ENCODE results near the gene ACSS2. TPM values are rescaled to one million over a fixed set of nuclear protein-coding genes. Genes with fewer than 3 reads are reported as not detected.

Gene ACSS2
- total RNA-seq, 1 donor from 2014 or later = 146 TPM

DNA sequence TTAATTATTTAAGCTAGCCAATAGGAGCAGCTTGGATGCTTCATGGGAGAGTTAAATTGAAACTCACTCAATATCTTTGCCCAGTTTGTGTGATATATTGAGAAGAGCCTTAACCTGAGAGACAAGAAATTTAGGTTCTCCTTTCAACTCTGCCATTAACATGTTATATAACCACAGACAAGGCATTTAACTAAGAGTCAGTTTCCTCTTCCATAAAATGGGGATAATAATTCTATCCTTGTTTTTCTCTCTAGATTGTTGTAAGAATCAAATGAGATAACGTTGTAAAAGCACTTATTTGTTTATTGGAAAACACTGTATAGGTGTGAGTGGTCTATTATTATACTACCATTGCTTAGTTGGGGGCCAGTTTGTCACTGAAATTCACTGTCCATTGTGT is 7.8 kb downstream of the ACSS2 start:
- no peak overlapping the region for H3K27ac ChIP-seq
- no peak for DNase-seq

DNA sequence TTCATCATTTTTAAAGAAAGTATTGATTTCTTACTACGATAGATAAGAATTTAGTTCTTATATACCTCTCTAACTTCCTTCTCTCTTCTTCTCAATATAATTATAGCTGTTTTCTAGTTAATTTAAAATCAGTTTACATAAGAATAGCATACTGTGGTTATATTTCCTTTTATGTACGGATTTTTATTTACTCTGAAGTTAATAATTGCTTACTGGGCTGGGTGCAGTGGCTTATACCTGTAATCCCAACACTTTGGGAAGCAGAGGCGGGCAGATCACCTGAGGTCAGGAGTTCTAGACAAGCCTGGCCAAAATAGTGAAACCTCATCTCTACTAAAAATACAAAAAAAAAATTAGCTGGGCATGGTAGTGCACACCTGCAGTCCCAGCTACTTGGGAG is 9.7 kb downstream of the ACSS2 start:
- no peak overlapping the region for H3K27ac ChIP-seq
- peaks cover 38% of the 10 kb centered on the region for H3K36me3 ChIP-seq
- H3K4me1 ChIP-seq = peaks cover 24% of the 10 kb centered on the region
- ATAC-seq (no peak), DNase-seq (no peak)
- TF ChIP-seq, protein P1, sequence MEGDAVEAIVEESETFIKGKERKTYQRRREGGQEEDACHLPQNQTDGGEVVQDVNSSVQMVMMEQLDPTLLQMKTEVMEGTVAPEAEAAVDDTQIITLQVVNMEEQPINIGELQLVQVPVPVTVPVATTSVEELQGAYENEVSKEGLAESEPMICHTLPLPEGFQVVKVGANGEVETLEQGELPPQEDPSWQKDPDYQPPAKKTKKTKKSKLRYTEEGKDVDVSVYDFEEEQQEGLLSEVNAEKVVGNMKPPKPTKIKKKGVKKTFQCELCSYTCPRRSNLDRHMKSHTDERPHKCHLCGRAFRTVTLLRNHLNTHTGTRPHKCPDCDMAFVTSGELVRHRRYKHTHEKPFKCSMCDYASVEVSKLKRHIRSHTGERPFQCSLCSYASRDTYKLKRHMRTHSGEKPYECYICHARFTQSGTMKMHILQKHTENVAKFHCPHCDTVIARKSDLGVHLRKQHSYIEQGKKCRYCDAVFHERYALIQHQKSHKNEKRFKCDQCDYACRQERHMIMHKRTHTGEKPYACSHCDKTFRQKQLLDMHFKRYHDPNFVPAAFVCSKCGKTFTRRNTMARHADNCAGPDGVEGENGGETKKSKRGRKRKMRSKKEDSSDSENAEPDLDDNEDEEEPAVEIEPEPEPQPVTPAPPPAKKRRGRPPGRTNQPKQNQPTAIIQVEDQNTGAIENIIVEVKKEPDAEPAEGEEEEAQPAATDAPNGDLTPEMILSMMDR (IDR thresholded peaks at IDR 0.05) = no peak
- no peaks in the 10 kb centered on the region for H3K27me3 ChIP-seq
- H3K9me3 ChIP-seq = no peaks in the 10 kb centered on the region
- no peak overlapping the region for H3K4me3 ChIP-seq
- intact Hi-C loops (cut with DNase I) = no loop called here

More for the DNA sequence above, 7.8 kb downstream of the ACSS2 start:
- TF ChIP-seq, protein P1 (IDR thresholded peaks at IDR 0.05) = no peak
- no peaks in the 10 kb centered on the region for H3K9me3 ChIP-seq
- no peak overlapping the region for H3K4me3 ChIP-seq
- ATAC-seq = no peak
- peaks cover 38% of the 10 kb centered on the region for H3K36me3 ChIP-seq
- no peaks in the 10 kb centered on the region for H3K27me3 ChIP-seq
- peaks cover 27% of the 10 kb centered on the region for H3K4me1 ChIP-seq
- intact Hi-C loops (cut with DNase I) = no loop called here

DNA sequence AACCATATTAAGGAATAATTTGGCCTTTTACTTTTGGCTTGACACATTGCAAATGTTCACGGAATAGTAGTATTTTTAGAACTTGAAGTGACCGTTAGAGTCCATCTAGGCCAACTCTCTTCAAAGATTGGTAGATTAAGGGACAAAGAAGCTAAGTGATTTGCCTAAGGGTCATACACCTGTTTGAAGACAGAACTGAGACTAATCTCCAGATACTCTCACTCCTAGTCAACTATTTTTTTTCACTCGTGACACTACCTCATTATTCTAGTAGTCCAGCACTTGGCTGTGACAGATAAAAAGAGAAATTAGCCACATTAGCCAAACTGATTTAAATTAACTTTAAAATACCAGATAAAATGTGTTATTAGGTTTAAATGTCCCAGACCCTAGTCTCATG is 10.6 kb downstream of the ACSS2 start:
- Histone ChIP-seq H3K9me3 (no peaks in the 10 kb centered on the region), H3K4me1 (peaks cover 29% of the 10 kb centered on the region), H3K4me3 (no peak overlapping the region), H3K36me3 (peaks cover 38% of the 10 kb centered on the region), H3K27ac (no peak overlapping the region), H3K27me3 (no peaks in the 10 kb centered on the region)
- intact Hi-C loops (cut with DNase I) = no loop called here
- TF ChIP-seq, protein P1 (IDR thresholded peaks at IDR 0.05) = no peak
- ATAC-seq (no peak), DNase-seq (no peak)

DNA sequence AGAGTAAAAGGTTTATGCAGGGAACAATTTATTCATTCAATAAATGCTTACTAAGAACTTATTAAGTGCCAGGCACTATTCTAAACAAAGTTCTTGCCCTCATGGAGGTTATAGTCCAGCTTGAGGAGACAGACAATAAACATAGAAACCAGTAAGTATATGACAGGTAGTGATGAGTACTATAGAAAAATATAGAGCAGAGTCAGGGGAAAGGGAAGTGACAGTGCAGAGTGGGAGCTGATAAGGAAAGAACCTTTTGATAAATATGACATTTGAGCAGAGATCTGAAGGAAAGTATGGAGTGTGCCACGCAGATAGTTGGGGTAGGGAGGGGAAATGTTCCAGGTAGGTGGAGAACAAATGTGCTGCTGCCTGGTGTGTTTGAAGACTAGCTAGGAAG is 12.1 kb downstream of the ACSS2 start:
- no peak overlapping the region for H3K27ac ChIP-seq
- TF ChIP-seq, protein P1 (IDR thresholded peaks at IDR 0.05) = no peak
- intact Hi-C loops (cut with DNase I) = no loop called here
- DNase-seq (no peak), ATAC-seq (no peak)
- H3K4me3 ChIP-seq = no peak overlapping the region
- peaks cover 27% of the 10 kb centered on the region for H3K36me3 ChIP-seq
- H3K4me1 ChIP-seq = peaks cover 29% of the 10 kb centered on the region
- no peaks in the 10 kb centered on the region for H3K9me3 ChIP-seq
- H3K27me3 ChIP-seq = no peaks in the 10 kb centered on the region

DNA sequence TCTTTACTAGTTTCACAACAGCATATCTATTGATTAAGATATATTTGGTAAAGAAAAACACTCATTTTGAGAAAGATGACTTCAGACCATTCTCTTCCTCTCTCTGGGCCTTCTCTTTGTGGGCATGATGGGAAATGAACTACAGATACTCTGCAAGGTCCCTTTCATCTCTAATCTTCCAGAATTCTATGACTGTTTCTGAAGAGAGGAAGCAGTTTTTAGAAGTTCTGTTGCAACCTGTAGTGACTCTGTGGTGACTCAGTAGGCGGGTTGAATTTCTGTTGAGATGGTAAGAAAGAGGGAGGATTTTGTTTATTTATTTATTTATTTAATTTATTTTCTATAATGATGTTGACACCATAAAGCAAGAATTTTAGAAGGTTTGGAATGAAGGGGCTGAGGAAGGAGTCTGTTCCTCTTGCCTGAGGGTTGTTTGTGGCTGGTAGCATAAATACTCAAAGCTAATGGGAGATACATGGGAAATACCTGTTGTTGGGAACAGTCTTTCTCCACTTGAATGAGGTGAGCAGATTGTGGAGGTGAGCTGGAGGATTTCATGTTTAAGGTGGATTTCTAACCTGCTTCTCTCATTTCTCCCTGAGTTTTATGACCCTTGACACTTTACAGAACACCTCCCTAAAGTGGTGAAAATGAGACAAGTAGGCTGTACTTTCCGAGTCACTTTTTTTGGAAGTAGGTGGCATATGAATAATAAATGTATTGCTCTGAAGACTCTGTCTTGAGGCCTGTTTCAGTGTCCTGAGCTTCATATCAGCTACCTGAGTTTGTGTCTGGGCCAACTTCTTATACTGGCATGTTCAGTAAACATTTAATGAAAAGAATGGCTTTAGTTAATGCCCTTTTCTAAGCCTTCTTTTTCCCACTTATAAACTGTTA is 15.0 kb downstream of the ACSS2 start:
- no peak for DNase-seq
- Histone ChIP-seq H3K9me3 (no peaks in the 10 kb centered on the region), H3K27ac (no peak overlapping the region), H3K36me3 (peaks cover 10% of the 10 kb centered on the region), H3K4me1 (peaks cover 41% of the 10 kb centered on the region), H3K27me3 (no peaks in the 10 kb centered on the region), H3K4me3 (no peak overlapping the region)
- peak; percentile 63 for ATAC-seq
- TF ChIP-seq, protein P1 (IDR thresholded peaks at IDR 0.05) = no peak
- intact Hi-C loops (cut with DNase I) = no loop called here

Measured in upper lobe of right lung (tissue), 1 donor.